Measurements from ENCODE around the gene ADGRG3.
A peak's percentile ranks its signal among the peaks of the same experiment; 100 is the strongest.

DNA sequence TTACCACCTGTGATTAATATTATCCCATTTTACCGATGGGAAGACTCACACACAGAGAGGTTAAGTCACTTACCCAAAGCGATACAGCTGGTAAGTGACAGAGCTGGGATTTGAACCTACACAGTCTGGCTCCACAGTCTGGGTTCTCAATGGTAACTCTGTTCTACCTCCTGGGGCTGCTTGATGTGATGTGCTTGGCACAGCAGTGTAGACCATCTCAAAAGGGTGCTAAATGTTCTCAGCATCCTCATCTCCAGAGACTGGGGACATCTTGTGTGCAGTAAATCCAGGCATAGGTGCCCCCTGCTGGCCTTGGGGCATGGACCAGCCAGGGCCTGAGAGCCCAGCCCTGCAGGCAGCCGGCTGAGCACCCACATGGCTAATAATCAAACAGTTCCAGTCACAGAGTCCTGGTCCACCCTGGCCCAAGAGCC lies 52.1 kb downstream of the ADGRG3 start:
- no peak for TF ChIP-seq POLR2AphosphoS5 (IDR thresholded peaks at IDR 0.05)
- no peak for TF ChIP-seq EP300 (IDR thresholded peaks at IDR 0.05)
- TF ChIP-seq CTCF (IDR thresholded peaks at IDR 0.05): peak in 5 of 7 experiments; percentile 33 to 78 (median 66)

Data from stomach (tissue), 4 donors.